HepG2 (cell line): Measurements from ENCODE around the gene CAPS. TPM values are rescaled to one million over a fixed set of nuclear protein-coding genes. Genes with fewer than 3 reads are reported as not detected.

Experiments used
- AFF4 ChIP-seq: sonication (generic); formaldehyde crosslinking; IDR thresholded peaks from 2 replicates; pipeline ENCODE4 v1.4.0; 2020; ENCODE audit warnings: missing genetic modification reagents
- BCL6 ChIP-seq: IDR thresholded peaks from 2 replicates; pipeline ENCODE4 v1.6.1; 2016; ENCODE audit warnings: missing genetic modification reagents, missing compliant biosample characterization
- DNMT1 ChIP-seq: sonication (generic); formaldehyde crosslinking; IDR thresholded peaks from 2 replicates; pipeline ENCODE4 v1.5.1; 2020; ENCODE audit warnings: mild to moderate bottlenecking, missing genetic modification reagents
- E2F2 ChIP-seq: sonication (generic); formaldehyde crosslinking; IDR thresholded peaks from 2 replicates; pipeline ENCODE4 v1.4.0; 2020; ENCODE audit warnings: missing genetic modification reagents, borderline replicate concordance
- HMG20A ChIP-seq: IDR thresholded peaks from 2 replicates; pipeline ENCODE4 v1.6.1; 2016; ENCODE audit warnings: borderline replicate concordance
- HOXA9 ChIP-seq: sonication (generic); formaldehyde crosslinking; IDR thresholded peaks from 2 replicates; pipeline ENCODE4 v1.8.1; 2022; ENCODE audit warnings: missing genetic modification reagents, mild to moderate bottlenecking, moderate library complexity, borderline replicate concordance
- KDM2A ChIP-seq: sonication (generic); formaldehyde crosslinking; IDR thresholded peaks from 2 replicates; pipeline ENCODE4 v1.4.0; 2020; ENCODE audit warnings: low read depth, missing genetic modification reagents, borderline replicate concordance
- KLF6 ChIP-seq: IDR thresholded peaks from 2 replicates; pipeline ENCODE4 v1.8.0; 2016; ENCODE audit warnings: missing biosample characterization, missing genetic modification reagents
- MAFG ChIP-seq: sonication (generic); formaldehyde crosslinking; IDR thresholded peaks from 2 replicates; pipeline ENCODE4 v1.5.1; 2020; ENCODE audit warnings: mild to moderate bottlenecking, missing genetic modification reagents
- MIER3 ChIP-seq: IDR thresholded peaks from 2 replicates; pipeline ENCODE4 v1.6.1; 2016; ENCODE audit warnings: missing compliant biosample characterization, borderline replicate concordance
- POLR2G ChIP-seq: fragments of 200-400 bp; formaldehyde crosslinking; IDR thresholded peaks from 2 replicates; pipeline ENCODE4 v1.6.1; 2018; ENCODE audit warnings: mild to moderate bottlenecking, low read depth, low read length, moderate library complexity
- PRDM10 ChIP-seq: sonication (generic); formaldehyde crosslinking; IDR thresholded peaks from 2 replicates; pipeline ENCODE4 v1.4.0; 2020; ENCODE audit warnings: low read depth, missing genetic modification reagents
- SRF ChIP-seq: IDR thresholded peaks from 2 replicates; pipeline ENCODE4 v1.6.1; 2011; ENCODE audit warnings: mild to moderate bottlenecking, low read depth, low read length, moderate library complexity
- TCF7 ChIP-seq: sonication (generic); IDR thresholded peaks from 2 replicates; pipeline ENCODE4 v1.6.1; 2016; ENCODE audit warnings: antibody characterized with exemption, low read depth
- ZNF263 ChIP-seq: sonication (generic); formaldehyde crosslinking; IDR thresholded peaks from 2 replicates; pipeline ENCODE4 v1.4.0; 2020; ENCODE audit warnings: missing genetic modification reagents
- ZNF274 ChIP-seq: sonication (generic); formaldehyde crosslinking; IDR thresholded peaks from 2 replicates; pipeline ENCODE4 v1.5.1; 2020; ENCODE audit warnings: mild to moderate bottlenecking, missing genetic modification reagents
- ZNF652 ChIP-seq: IDR thresholded peaks from 2 replicates; pipeline ENCODE4 v1.6.1; 2016; ENCODE audit warnings: low read depth, borderline replicate concordance
- polyA plus RNA-seq, 8 experiments: library from polyadenylated mRNA; depleted of rRNA in 3 of 8; stranded (reverse) in 7 of 8; unstranded in 1 of 8; fragments of >200 nt; fragmentation: Illumina TruSeq in 4 of 8; extraction: Trizol in 4 of 8; gene quantifications; 2 replicates each; pipeline versions ENCODE4 v1.2.1 to v1.2.3, GENCODE V29; 2011 to 2016; ENCODE audit warnings: low read depth in 4 of 8, missing spikeins in 1 of 8, mixed read lengths in 1 of 8; ENCODE audit not compliant: insufficient read depth in 1 of 8
- total RNA-seq, 5 experiments: library from RNA; depleted of rRNA; stranded (reverse); fragments of >200 nt; fragmentation: Illumina TruSeq; extraction: Trizol; gene quantifications; 2 replicates each; pipeline ENCODE4 v1.2.3, GENCODE V29; 2016; ENCODE audit warnings: low read depth in 1 of 5
- TF ChIP-seq, protein P1 (sequence below): sonication (generic); formaldehyde crosslinking; IDR thresholded peaks from 2 replicates; pipeline ENCODE4 v1.5.1; 2020; ENCODE audit warnings: missing genetic modification reagents, mild to moderate bottlenecking, borderline replicate concordance

Gene CAPS
- total and polyA plus RNA-seq, 2 of the 13 experiments (the other 11 are each of a cell fraction or from before 2014, with no cell fraction given), result 3.1 TPM

DNA sequence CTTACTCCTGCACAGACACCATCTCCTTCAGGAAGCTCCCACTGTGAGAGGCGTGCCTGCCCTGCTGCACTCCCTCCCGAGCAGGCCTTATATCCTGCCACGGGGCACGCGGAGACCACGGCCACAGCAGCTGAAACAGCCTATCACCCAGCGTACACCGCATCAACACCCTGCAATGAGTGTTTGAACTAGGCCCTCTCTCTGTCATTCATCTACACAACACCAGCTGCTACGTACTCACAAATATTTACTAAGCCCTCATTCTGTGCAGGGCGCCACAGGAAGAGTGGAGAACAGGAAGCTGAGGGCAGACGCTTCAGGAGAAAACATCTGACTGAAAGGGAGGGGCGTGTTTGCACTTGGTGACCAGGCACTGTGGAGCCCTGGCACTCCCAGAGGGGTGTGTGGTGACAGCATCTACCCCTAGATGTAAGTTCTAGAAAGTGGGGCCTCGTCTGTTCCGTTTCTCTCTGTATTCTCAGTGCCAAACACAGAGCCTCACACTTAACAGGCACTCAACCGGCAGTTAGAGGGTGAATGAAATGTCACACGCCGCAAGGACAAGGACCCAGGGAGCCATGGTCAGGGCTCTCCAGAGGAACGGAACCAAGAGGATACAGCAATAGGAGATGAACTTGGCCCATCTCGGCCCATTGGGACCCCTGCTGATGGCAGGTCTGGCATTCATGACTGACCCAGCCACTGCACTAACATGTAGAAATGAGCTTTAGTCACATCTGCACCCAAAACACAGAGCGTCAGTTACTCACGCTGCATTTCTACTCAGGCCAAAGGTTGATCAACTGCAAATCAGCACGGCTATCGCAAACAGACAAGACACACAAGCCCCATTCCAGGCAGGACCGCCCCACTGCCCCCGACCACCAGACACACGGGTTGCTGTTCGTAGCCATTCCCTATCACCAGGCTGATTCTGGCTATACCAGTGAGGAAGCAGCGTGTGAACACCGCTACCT, 48.2 kb downstream of the CAPS start (continued):
- TF ChIP-seq PRDM10 (CRISPR knock-in tag) (peak; percentile 93), HMG20A (CRISPR knock-in tag) (peak; percentile 83; the same call in 1 of the 2 replicates), ZNF274 (CRISPR knock-in tag) (peak; percentile 21; the same call in 1 of the 2 replicates), ZNF652 (peak; percentile 62; the same call in 1 of the 2 replicates), SRF (no peak), MIER3 (CRISPR knock-in tag) (peak; percentile 91), E2F2 (CRISPR knock-in tag) (no peak), KLF6 (CRISPR knock-in tag) (peak; percentile 67; the same call in 1 of the 2 replicates), AFF4 (CRISPR knock-in tag) (0 out of 2 replicates have a peak, but pooled peaks have one; percentile 16), MAFG (CRISPR knock-in tag) (no peak), POLR2G (no peak; the same call in none of the 2 replicates), ZNF263 (CRISPR knock-in tag) (no peak), HOXA9 (CRISPR knock-in tag) (peak; percentile 83; the same call in 1 of the 2 replicates), BCL6 (peak; percentile 63), KDM2A (CRISPR knock-in tag) (peak; percentile 7; the same call in 1 of the 2 replicates), TCF7 (peak; percentile 60; the same call in 1 of the 2 replicates), DNMT1 (CRISPR knock-in tag) (no peak; the same call in 1 of the 2 replicates)
- TF ChIP-seq, protein P1, sequence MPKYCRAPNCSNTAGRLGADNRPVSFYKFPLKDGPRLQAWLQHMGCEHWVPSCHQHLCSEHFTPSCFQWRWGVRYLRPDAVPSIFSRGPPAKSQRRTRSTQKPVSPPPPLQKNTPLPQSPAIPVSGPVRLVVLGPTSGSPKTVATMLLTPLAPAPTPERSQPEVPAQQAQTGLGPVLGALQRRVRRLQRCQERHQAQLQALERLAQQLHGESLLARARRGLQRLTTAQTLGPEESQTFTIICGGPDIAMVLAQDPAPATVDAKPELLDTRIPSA, result no peak
